ENCODE data around the gene ANAPC7.
A peak's percentile ranks its signal among the peaks of the same experiment; 100 is the strongest.
"Not testable (repeated sequence)": the region's sequence is repeated elsewhere in the genome, so short reads cannot be mapped to it uniquely, and the experiment has no call there.

The ANAPC7 gene

GRCh38 chr12:110403146-110403975 is at the start of gene ANAPC7:
TSS of gene ANAPC7 (minus strand) at chr12:110403708. CDS start at chr12:110403627, 81 bp downstream.
- peak; percentile 87 to 88 for DNase-seq

- no peak for DNase-seq
These were observed 47.8 kb upstream of the ANAPC7 start for GRCh38 chr12:110451263-110451662.

DNA sequence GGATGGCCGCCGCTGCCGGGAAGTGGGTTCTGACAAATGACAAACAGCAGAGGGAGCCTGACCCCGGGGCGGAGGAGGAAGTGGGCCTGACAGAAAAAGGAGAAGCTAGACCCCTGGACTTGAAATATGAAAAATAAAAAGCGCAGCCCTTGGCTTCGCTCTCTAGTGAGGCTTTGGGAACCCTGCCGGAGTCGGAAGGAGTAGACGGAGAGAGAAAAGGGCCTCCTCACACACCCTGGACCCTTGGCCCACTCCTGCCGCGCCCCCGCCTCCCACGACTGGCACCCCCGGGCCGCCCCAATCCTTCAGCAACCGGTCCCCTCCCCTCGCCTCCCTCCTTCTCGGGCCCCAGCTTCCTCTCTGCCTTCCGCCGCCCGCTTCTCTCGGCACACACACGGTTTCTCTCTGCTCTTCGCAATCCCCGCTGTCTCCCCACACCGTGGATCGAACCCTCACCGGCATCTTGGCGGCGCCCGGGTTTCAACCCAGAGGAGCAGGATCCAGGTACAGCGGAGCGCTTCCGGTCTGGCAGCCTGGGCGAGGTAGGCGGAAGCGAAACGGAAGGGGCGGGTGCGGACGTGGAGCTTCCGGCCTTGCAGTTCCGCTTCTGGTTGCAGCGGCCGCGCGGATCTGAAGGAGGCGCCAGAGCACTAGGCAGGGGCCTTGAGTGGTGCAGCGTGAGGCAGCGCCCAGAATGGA is 46.4 kb upstream of the ANAPC7 start, which contains the start of gene ARPC3:
Gene ARPC3 (minus strand): TSS at position 539 of the 699 bp plus-strand sequence. CDS start 77 bp downstream, at position 462.
- DNase-seq = peak; percentile 96

DNA sequence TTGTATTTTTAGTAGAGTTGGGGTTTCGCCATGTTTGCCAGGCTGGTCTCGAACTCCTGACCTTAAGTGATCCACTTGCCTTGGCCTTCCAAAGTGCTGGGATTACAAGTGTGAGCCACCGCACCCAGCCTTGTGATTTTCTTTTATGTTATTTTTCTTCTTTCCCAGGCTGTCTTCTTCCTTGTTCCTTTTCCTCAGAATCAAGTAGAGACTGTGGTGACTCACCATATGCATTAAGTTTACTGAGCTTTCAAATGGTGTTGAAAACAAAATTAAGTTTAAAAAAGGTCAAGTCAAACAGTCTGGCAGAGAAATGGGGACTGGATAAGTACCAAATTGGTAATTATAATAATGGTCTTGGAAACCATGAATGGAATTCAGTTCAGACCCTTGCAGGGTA is 40.9 kb upstream of the ANAPC7 start:
- DNase-seq = no peak

DNA sequence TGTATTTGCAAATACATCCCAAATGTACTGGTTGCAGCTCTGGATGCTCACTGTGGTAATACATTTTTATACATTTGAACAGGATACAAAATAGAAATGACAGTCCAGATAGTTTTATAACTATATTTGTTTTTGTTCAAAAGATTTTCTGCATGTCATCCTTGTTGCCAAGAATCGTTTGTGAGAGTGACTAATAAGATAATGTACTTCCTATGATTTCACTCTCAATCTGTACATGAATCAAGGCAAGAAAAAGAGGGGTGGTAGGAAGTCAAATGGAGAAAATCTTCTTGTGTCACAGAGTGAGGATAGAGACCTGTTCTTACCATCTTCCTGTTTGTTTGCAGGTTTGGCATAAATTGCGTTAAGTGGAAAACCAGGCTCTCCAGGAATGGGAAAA is 32.7 kb upstream of the ANAPC7 start:
- no peak for DNase-seq

DNA sequence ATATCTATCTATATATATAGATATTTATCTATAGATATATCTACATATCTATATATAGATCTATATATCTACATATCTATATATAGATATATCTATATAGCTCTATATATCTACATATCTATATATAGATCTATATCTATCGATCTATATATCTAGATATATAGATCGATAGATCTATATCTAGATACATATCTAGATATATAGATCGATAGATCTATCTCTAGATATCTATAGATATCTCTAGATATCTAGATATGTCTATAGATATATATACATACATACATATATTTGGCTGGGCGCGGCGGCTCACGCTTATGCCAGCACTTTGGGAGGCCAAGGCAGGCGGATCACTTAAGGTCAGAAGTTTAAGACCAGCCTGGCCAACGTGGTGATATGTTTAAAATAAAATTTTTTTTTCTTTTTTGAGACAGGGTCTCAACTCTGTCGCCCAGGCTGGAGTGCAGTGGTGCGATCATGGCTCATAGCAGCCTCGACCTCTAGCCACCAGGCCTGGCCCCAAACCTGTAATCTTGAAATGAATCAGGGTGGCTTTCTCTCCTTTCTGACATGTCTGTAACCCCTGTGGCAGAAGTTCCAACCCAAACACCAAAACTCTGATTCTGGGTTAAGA is 28.6 kb upstream of the ANAPC7 start:
- no peak for DNase-seq

DNA sequence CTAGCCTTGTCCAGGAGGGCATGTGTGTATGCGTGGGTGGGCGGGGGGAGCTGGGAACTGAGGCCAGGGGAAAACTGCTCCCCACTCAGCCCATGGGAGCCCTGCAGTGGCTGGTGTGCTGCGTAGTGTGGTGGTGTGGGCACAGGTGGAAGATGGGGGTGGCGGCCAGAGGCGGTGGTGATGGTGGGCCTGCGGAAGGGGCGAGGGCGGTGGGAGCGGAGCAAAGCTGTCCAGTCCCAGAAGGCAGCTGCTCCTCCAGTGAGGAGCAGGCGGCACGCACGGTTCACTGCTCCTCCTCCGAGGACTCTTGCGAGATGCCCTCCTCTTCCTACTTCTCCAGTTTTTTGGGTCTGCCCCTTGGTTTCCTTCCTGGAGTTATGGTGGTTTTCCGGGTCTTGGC is 26.2 kb upstream of the ANAPC7 start:
- not testable (repeated sequence) for DNase-seq

DNA sequence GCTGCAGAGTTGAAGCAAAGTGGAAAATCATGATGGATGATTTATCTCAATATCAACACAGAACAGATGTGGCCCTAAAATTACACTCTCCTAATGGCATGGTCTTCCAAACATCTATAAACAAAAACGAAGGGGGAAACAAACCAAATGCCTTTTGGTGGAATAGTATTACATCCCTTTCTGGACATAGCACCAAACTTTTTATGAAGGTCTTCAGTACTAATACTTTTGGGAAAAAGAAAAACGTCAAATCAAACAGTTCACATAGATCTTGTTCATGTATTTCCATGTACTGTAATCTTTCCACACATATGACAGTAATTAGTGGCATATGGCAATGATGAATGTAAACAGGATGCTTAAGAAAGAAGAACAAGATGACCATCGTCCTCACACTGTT is 22.9 kb upstream of the ANAPC7 start:
- DNase-seq = no peak

DNA sequence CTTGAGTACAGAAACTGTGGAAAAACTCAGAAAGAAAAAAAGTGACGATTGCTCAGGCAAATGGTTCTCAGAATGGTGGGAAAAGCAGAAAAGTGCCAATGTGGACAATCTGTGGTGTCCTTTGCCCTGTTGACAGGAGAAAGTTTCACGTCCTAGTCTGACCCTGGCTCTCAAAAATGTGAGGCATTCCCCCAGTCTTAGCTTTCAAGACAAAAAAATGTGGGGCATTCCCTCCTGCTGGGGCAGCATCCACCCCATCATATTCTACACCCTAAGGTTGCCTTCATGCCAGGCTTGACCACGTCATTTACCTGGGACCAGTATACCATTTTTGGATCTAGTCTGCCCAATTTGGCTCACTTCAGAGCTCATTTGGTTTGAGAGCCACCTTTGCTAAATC is 20.7 kb upstream of the ANAPC7 start:
- DNase-seq = no peak

- DNase-seq = no peak
These were observed 18.2 kb upstream of the ANAPC7 start for GRCh38 chr12:110421701-110422100.

GRCh38 chr12:110421159-110421661 is 17.7 kb upstream of the ANAPC7 start:
- no peak for DNase-seq

DNA sequence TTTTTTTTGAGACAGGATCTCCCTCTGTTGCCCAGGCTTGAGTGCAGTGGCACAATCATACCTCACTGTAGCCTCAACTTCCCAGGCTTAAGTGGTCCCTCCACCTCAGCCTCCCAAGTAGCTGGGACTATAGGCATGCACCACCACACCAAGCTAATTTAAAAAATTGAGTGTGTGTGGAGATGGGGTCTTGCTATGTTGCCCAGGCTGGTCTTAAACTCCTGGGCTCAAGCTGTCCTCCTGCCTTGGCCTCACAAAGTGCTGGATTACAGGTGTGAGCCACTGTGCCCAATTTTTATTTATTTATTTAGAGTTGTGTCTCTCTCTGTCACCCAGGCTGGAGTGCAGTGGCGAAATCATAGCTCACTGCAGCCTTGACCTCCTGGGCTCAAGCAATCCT is 17.1 kb upstream of the ANAPC7 start:
- not testable (repeated sequence) for DNase-seq

DNA sequence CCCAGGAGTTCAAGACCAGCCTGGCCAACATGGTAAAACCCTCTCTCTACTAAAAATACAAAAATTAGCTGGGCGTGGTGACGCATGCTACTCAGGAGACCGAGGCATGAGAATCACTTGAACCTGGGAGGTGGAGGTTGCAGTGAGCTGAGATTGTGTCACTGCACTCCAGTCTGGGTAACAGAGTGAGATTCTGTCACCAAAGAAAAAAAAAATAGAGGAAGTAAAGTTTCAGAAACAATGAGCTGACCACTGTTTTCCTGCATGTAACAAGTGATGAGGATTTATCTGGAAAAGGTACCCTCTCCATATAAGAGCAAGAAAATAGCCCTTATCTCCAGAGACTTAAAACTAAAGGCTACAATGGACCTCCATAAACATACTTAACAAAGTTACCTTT is 13.6 kb upstream of the ANAPC7 start:
- DNase-seq = not testable (repeated sequence)

- DNase-seq = not testable (repeated sequence)
These were observed 6.6 kb upstream of the ANAPC7 start for GRCh38 chr12:110410086-110410485.

DNA sequence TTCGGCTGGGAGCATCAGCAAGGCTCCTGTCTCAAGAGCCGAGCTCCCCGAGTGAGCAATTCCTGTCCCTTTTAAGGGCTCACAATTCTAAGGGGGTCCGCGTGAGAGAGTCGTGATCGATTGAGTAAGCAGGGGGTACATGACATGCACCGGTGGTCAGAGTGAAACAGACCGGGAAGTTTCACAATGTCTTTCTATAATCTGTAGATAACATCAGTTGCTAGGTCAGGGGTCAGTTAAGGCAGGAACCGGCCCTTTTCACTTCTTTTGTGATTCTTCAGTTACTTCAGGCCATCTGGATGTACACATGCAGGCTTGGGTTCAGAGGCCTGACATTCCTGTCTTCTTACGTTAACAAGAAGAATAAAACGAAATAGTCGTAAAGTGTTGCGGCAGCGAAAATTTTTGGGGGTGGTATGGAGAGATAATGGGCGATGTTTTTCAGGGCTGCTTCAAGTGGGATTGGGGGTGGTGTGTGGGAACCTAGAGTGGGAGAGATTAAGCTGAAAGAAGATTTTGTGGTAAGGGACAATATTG is 1.7 kb upstream of the ANAPC7 start:
- DNase-seq = not testable (repeated sequence)

DNA sequence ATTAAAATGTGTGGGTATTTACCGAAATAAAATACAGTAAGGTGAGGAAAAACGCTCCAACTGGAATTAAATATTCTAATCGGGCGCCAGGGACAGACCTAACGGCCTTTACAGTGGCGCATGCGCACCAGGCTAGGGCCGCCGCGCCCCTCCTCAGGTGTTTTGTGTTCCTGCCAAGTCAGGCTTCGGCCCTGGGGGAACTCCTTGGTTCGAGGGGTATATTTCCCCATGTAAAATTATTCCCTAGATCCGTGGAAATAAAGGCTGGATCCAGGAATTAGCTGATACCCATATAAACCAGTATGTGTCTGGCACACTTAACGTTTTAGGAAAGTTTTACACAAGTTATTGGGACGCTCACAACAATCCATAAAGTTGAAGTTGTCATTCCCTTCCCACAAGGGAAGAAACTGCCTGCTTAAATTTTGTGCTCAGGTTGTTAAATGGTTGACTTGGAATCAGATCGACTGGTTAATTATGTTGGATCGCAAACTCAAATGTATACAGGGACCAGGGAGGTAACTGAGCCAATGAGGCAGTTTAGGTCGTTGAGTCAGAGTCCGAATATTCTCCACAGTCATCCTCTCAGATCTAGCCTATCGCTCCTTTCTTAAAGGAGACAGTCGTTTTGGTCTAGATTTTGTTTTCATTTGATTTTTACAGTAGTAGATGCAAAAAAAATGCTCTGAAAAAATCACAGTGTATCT is 621 bp upstream of the ANAPC7 start:
- DNase-seq = peak; percentile 81

DNA sequence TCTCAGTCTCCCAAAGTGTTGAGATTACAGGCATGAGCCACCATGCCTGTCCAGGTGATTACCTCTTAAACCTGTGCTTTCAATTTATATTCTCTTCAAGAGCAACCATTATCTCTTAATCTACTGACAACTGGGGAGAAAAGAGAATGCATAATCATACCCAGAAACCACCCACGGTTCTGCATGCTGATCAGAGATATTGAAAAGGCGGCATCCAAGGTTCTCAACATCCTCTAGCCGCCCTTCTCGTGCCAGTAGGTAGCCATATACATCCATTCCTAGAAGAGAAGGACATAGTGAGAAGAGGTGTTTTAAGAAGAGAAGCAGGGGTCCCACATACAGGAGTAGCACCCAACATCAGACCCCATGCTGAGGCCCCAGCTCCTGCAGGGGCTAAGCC is 20.8 kb downstream of the ANAPC7 start:
- no peak for DNase-seq

GRCh38 chr12:110379631-110380030 is 23.9 kb downstream of the ANAPC7 start:
- DNase-seq = no peak

DNA sequence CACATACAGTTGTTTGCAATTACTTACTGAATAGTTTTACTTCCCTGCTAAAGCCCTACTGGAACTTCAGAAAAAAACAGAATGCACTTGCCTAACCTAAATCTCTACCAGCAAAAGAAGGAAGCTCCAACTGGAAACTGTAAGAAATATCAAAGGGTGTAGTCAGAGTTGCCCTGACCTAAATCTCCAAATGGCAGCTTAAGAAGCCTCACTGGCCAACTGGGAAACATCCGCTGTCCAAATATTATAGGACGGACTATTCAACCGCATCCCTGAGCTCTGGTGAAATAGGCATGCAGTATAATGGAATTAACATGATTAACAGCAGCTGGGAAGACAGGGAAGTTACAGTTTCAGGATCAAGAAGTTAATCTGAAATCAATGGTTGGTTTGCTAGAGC is 24.3 kb downstream of the ANAPC7 start:
- DNase-seq = no peak

DNA sequence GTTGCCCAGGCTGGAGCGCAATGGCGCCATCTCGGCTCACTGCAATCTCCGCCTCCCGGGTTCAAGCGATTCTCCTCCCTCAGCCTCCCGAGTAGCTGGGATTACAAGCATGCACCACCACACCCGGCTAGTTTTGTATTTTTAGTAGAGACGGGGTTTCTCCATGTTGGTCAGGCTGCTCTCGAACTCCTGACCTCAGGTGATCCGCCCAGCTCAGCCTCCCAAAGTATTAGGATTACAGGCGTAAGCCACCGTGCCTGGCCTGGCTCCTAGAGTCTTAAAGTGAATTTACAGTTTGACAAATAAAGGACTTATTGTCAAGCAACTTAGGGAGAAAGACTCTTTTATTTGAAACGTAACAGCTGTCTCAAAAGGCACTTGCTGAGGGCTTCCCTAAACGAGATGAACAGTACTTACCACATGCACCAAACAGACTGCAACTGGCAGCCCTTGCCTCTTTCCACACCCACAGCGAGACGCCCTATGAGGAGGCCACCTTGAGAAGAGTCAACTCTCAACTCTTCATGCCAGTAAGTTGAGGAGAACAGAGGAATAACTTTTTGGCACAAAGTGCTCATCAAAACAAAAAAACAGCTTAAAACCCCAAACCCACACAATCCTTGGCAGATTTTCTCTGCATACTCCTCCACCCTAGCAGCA is 25.2 kb downstream of the ANAPC7 start:
- not testable (repeated sequence) for DNase-seq

GRCh38 chr12:110373962-110374611 is 29.4 kb downstream of the ANAPC7 start:
- DNase-seq = no peak

Measured in stimulated activated CD4-positive, alpha-beta T cell treated with anti-CD3 and anti-CD28 coated beads, Interleukin-2, amount 100 ng/mL, for 24 hours (primary cell).